HepG2 (cell line): Measurements from ENCODE around the gene ACTN1. TPM values are rescaled to one million over a fixed set of nuclear protein-coding genes. Genes with fewer than 3 reads are reported as not detected.

Source experiments
- polyA plus RNA-seq, 8 experiments: library from polyadenylated mRNA; depleted of rRNA in 3 of 8; stranded (reverse) in 7 of 8; unstranded in 1 of 8; fragments of >200 nt; fragmentation: Illumina TruSeq in 4 of 8; extraction: Trizol in 4 of 8; gene quantifications; 2 replicates each; pipeline versions ENCODE4 v1.2.1 to v1.2.3, GENCODE V29; 2011 to 2016; ENCODE audit warnings: low read depth in 4 of 8, missing spikeins in 1 of 8, mixed read lengths in 1 of 8; ENCODE audit not compliant: insufficient read depth in 1 of 8
- small RNA-seq, 3 experiments: library from RNA; depleted of rRNA; stranded (forward); fragments of <200 nt; gene quantifications; one replicate each; pipeline ENCODE3, GENCODE V24; 2012; ENCODE audit warnings: low read depth in 2 of 3, low replicate concordance in 1 of 3; ENCODE audit not compliant: insufficient read length in 3 of 3, insufficient read depth in 2 of 3
- total RNA-seq, 5 experiments: library from RNA; depleted of rRNA; stranded (reverse); fragments of >200 nt; fragmentation: Illumina TruSeq; extraction: Trizol; gene quantifications; 2 replicates each; pipeline ENCODE4 v1.2.3, GENCODE V29; 2016; ENCODE audit warnings: low read depth in 1 of 5

The ACTN1 gene
- total and polyA plus RNA-seq, 2 of the 13 experiments (the other 11 are each of a cell fraction or from before 2014, with no cell fraction given): 58.6 to 162 TPM

Small RNA genes lying within 50 kb of the gene (small RNA-seq; reads per million reads assigned to genes)
- 0 reads per million in 3 experiments for gene BANF1P1
- 0 reads per million in 3 experiments for gene HMGN1P3
- gene RPS29P1: 0 reads per million in 3 experiments

Other genes starting within 250 kb of the ACTN1 start
- 7.4 and 8.4 TPM in 2 replicates for gene ZFP36L1, start 186.2 kb downstream of the ACTN1 start, total RNA-seq (2016; rRNA removed; fragmentation: Illumina TruSeq; extraction: Trizol)
- gene ZFP36L1, start 186.2 kb downstream of the ACTN1 start, polyA plus RNA-seq (2011; rRNA removed): 10.2 and 12.7 TPM in 2 replicates
- gene DCAF5, start 173.8 kb upstream of the ACTN1 start, total RNA-seq (2016; rRNA removed; fragmentation: Illumina TruSeq; extraction: Trizol): 11.3 and 13.4 TPM in 2 replicates
- 31.6 and 35.3 TPM in 2 replicates for gene DCAF5, start 173.8 kb upstream of the ACTN1 start, polyA plus RNA-seq (2011; rRNA removed)
- gene EXD2, start 212.2 kb upstream of the ACTN1 start, total RNA-seq (2016; rRNA removed; fragmentation: Illumina TruSeq; extraction: Trizol): 8.8 and 15.1 TPM in 2 replicates
- 9.5 and 10.8 TPM in 2 replicates for gene EXD2, start 212.2 kb upstream of the ACTN1 start, polyA plus RNA-seq (2011; rRNA removed)